Loucy (cell line): ENCODE data around the gene SPACDR.

Source experiments
- EZH2phosphoT487 ChIP-seq: fragments of 200-600 bp; IDR thresholded peaks from 2 replicates; pipeline ENCODE4 v1.6.1; 2018; ENCODE audit warnings: antibody characterized with exemption, mild to moderate bottlenecking, moderate library complexity, borderline replicate concordance
- TF ChIP-seq, protein P1 (sequence below): fragments of 200-600 bp; sonication (generic); conservative IDR thresholded peaks from 2 replicates; pipeline ENCODE4 v1.5.1; 2014; ENCODE audit warnings: mild to moderate bottlenecking, antibody characterized with exemption, low read length

GRCh38 chr7:100506356-100506923, 42.4 kb upstream of the SPACDR start:
- TF ChIP-seq, protein P1, sequence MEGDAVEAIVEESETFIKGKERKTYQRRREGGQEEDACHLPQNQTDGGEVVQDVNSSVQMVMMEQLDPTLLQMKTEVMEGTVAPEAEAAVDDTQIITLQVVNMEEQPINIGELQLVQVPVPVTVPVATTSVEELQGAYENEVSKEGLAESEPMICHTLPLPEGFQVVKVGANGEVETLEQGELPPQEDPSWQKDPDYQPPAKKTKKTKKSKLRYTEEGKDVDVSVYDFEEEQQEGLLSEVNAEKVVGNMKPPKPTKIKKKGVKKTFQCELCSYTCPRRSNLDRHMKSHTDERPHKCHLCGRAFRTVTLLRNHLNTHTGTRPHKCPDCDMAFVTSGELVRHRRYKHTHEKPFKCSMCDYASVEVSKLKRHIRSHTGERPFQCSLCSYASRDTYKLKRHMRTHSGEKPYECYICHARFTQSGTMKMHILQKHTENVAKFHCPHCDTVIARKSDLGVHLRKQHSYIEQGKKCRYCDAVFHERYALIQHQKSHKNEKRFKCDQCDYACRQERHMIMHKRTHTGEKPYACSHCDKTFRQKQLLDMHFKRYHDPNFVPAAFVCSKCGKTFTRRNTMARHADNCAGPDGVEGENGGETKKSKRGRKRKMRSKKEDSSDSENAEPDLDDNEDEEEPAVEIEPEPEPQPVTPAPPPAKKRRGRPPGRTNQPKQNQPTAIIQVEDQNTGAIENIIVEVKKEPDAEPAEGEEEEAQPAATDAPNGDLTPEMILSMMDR = no peak
- TF ChIP-seq EZH2phosphoT487 = no peak
